Dedifferentiated amniotic fluid mesenchymal stem cell (primary cell): ENCODE results near the gene GNAI2.
"Not testable (repeated sequence)": the region's sequence is repeated elsewhere in the genome, so short reads cannot be mapped to it uniquely, and the experiment has no call there.

Source experiments
- DNase-seq: peaks from one replicate; pipeline ENCODE4 v3.0.0-alpha.2; 2016; ENCODE audit errors: extremely low spot score

The GNAI2 gene

DNA sequence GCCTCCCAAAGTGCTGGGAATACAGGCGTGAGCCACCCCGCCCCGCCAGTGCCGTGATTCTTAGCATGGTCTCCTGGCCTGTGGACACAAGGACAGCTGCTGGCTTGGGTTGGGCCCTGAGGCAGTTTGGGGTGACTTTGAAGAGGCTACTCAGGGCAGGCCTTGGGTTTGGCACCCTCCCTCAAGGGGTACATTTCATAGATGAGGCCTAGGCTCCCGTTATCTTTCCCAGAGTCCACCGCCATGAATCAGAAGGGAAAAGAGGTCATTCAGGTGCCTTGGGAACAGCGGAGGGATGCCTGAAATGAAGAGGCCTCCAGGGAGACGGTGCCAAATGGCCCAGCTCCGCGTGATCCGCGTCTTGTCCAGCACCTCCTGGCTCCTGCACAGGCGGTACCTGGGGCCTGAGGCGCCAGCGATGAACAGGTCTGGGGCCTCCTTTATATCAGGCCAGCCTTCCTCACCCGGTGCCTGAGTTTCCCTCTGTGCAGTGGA is 9.3 kb downstream of the GNAI2 start:
- no peak for DNase-seq

DNA sequence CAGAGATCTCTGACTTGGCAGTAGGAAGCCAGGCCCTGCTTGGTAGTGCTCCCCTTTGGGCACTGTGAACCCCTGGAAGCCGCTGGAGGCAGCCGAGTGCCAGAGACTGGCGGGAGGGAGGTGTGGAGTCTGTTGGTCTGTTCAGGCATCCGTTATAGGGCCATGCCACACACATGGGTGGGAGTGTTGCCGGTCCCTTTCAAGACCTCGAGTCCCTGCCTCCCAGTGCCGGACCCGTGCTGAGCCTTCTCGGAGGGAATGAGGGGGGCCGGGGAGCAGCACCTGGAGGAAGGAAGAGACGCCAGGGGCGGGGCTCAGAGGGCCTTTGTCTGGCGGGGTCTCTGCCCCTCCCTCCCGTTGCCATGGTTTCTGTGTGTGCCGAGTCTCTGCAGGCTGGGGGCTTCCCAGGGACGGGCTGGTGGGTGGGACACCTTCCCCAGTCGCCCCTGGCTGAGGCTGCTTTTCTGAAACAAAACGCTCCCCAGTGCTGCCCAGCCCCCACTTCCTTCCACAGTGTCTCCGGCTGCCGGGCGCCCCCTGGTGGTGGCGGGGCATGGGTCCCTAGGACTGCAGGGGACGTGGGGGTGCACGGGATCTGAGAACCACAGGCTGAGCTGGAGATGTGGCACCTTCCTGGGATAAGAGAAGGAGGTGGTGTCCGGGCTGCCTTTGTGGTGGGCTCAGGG is 10.0 kb downstream of the GNAI2 start:
- DNase-seq, result peak; percentile 86

GRCh38 chr3:50246517-50246954 is 10.5 kb downstream of the GNAI2 start:
- DNase-seq, result peak; percentile 83

DNA sequence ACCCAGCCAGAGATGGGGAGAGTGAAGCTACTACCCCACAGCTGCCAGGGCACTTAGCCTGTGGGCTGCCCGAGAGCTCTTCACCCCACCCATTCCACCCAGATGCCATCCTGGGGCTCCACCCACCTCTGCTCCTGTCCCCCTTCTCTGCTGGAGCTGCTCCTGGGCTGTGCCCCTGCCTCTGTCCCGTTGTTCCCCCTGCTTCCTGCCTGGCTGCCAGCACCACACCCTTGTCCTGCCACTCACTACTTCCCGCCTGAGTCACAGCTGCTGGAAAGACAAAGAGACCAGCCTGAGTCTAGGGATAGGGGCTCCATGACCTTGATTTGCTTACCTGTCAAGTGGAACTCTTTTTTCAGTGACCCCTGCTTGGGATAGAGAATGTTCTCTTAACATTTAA is 12.4 kb downstream of the GNAI2 start:
- no peak for DNase-seq

DNA sequence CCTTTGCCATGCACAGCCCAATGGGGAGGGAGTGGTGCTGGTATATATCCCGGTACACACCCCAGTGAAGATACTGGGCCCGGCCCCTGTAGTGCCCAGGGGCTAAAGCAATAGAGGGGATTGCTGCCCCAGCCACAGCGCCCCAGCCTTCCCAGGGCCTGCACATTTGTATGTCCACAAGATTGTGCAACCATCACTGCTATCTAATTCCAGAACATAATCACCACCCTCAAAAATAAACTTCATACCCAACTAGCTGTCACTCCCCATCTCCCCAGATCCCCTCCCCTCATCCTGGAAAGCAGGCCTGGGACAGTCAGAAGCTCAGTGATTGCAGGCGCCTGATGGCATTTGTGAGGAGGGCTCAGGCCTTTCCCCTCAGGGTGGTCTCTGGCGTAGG is 13.5 kb downstream of the GNAI2 start:
- DNase-seq, result no peak

DNA sequence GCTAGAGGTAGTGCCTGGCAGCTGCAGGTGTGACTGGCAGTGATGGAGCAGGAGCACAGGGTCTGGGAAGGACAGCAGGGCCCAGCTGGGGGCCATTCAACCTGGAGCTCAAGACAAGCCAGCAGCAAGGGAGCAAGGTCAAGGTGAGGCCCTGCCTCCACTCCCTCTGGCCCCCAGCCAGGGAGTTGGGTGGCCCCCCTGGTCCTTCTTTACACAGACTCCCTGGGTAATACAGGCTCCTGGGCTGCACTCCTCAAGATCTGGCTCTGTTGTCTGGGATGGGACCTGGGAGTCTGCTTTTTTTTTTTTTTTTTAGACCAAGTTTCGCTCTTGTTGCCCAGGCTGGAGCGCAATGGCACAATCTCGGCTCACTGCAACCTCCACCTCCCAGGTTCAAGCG is 14.5 kb downstream of the GNAI2 start:
- DNase-seq, result no peak

GRCh38 chr3:50251220-50251619 is 15.2 kb downstream of the GNAI2 start:
- DNase-seq, result no peak

GRCh38 chr3:50254577-50255250 is 18.7 kb downstream of the GNAI2 start:
- DNase-seq, result no peak

DNA sequence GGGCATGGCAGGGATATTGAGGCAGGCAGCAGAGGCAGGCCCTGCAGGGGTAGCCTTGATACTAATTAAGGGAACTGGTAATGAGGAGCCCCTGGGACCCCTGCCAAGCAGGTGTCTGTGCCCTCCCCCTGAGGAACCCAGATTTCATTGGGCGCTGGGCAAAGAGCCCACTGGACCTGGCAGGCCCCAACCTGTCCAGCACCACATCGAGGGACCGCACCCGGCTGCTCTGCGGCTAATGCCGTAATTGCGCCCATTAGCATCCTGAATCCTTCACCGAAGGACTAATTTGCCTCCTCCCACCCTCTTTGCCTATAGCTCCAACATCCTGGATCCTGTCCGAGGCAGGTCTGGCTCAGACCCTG is 19.2 kb downstream of the GNAI2 start:
- no peak for DNase-seq

GRCh38 chr3:50256978-50257890 is 21.2 kb downstream of the GNAI2 start:
- no peak for DNase-seq

GRCh38 chr3:50258029-50258680 is 22.2 kb downstream of the GNAI2 start:
- no peak for DNase-seq

DNA sequence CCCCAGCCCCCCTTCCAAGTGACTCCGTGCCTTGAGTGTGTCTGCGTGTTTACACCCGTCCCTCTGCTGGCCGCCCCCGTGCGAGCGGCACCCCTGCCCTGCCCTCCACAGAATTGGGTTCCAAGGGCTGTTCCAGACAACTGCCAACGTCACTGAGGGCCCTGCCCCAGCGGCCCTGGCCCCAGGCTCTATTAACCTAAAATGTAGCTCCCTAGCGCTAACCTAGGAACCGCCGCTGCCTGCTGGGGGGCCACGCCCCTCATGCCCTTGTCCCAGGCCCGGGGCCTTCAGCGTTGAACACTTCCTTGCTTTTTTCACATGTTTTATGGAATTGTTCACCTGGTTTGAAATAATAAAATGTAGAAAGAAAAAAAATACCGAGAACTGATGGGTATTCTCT is 23.0 kb downstream of the GNAI2 start:
- DNase-seq, result no peak

- DNase-seq, result no peak
These were observed 23.5 kb downstream of the GNAI2 start for GRCh38 chr3:50259432-50260026.

DNA sequence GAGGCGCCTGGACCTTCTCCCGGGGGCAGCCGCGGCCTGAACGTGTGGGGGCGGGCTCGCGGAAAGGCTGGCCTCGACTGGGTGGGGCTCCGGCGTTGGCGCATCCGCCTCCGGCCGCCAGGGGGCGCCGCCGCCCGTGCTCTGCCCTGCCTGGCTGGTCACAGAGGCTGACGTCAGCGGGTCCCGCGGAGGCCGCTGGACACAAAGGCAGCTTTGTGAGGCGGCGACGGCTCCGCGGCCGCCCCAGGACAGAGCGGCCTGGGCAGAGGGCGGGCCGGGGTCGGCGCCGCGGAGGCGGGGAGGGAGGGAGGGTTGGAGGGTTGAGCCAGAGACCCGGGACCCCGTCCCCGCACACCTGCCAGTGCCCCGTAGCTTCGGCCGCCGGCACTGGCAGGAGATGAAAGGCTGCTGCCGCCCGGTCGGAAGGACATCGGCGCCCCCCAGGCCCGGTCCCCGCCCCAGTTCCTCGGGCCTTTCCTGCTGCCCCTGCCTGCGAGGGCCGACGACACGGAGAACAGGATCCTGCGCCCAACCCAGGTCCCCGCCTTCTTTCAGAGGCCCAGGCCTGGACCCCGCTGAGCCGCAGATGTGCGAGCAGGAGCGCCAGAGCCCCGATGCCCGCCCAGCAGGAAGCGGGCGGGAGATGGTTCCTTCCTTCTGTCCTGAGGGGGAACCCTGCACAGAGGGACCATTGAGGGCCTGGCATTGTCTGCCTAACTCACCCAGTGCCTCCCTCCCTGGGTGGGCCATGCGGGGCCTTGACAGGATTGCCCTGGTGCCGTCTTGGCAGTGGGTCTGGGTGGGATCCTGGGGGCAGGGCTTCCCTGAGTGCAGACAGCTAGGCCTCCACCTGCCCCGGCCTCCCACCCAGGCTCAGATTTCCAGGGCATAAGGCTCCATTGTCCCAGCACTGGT is 24.3 kb downstream of the GNAI2 start:
- DNase-seq, result peak; percentile 76

DNA sequence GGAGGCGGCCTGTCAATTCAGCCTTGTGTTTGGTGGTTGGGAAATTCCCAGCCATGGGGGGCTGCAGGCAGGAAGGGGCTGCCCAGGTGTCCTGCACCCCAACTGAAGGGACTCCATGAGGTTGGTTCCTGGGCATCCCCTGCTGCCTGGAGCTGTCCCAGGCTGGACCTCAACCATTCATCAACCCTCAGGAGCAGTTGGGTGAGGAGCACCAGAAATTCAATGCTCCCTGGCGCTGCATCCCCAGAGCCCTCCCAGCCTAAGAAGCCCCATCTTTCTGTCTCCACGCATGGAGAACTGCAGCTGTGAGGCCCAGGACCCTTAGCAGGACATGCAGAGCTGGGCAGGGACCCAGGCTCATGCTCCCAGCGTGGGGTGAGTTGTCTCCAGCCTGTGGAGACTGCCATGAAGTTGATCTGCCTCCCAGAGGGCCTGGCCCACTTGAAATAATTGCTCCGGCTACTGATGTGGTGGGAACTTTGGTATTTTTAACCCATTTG is 25.0 kb downstream of the GNAI2 start:
- no peak for DNase-seq

DNA sequence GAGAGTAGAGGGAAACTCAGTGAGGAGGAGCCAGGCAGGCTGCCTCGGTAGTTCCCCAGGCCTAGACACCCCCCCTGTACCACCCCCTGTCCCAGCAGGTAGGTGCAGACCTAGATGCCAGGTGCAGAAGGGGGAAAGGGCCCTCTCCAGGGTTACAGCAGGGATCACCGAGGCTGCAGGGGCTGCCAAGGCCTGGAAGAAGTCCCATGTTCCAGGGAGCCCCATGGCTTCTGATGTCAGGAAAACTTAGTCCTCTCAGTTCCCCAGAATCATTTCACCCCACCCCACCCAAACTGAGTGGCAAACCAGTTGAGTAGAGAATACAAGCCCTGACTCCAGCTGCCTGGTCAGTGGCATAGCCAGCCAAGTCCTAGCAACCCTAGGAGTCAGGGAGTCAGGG is 25.5 kb downstream of the GNAI2 start:
- DNase-seq, result no peak

DNA sequence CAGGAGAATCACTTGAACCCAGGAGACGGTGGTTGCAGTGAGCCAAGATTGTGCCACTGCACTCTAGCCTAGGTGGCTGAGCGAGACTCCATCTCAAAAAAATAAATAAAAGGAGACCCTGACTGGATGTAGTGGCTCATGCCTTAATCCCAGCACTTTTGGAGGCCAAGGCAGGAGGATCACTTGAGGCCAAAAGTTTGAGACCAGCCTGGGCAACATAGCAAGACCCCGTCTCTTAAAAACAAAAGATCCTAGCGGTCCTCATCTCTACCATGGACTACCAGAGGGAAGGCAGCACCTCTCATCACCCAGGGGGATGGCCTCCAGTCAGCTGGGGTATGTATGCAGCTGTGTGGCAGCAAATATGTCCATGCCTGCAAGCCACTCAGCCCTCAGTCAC is 26.2 kb downstream of the GNAI2 start:
- DNase-seq, result not testable (repeated sequence)

DNA sequence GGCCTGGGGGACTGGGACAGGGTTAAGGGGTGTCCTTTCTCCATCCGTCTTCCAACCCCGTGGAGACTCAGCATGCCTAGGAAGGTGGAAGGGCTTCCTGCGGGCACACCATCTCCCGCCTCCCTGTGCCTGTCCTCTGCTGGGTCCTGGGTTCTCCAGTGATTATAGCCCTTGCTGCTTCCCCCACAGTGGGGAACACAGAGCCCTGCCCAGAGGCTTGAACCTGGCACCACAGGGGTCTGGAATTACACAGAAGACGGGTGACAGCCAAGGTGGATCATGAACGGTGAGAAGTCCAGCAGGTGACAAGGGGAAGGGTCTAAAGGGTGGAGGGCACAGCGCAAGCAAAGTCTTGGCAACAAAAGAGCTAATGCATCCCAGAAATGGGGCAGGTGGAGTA is 26.8 kb downstream of the GNAI2 start:
- no peak for DNase-seq

- DNase-seq, result no peak
These were observed 27.7 kb downstream of the GNAI2 start for GRCh38 chr3:50263478-50264382.
